OCI-LY3 (cell line): ENCODE data around the gene ADAMTS3.

Source experiments
- H2AFZ ChIP-seq: fragments of 200-600, 300-600 bp; shearing (Covaris generic); 2 replicates; pipeline ENCODE4 v1.6.0; 2014; ENCODE audit warnings: antibody characterized with exemption, low read depth, low read length
- H3K27ac ChIP-seq: fragments of 200-600, 300-600 bp; sonication (generic); 2 replicates; pipeline ENCODE4 v1.5.1; 2014; ENCODE audit warnings: mild to moderate bottlenecking, low read length, moderate library complexity, mixed read lengths
- H3K27me3 ChIP-seq: fragments of 200-600, 300-600 bp; sonication (generic); 2 replicates; pipeline ENCODE4 v1.6.1; 2014; ENCODE audit warnings: low read depth, low read length, mixed read lengths
- H3K36me3 ChIP-seq: fragments of 200-600, 300-600 bp; sonication (generic); replicated peaks from 2 replicates; pipeline ENCODE3; 2014; ENCODE audit warnings: low read depth, low read length, mixed read lengths
- H3K4me1 ChIP-seq: fragments of 300-600, 200-600 bp; sonication (generic); 2 replicates; pipeline ENCODE4 v1.6.1; 2014; ENCODE audit warnings: low read length, mixed read lengths
- H3K4me2 ChIP-seq: fragments of 200-600, 300-600 bp; sonication (generic); 2 replicates; pipeline ENCODE4 v1.6.1; 2014; ENCODE audit warnings: low read length, mixed read lengths
- H3K4me3 ChIP-seq: fragments of 300-600, 200-600 bp; sonication (generic); 2 replicates; pipeline ENCODE4 v1.5.1; 2014; ENCODE audit warnings: antibody characterized with exemption, mild to moderate bottlenecking, low read length, moderate library complexity
- H3K79me2 ChIP-seq: fragments of 300-600, 200-600 bp; shearing (Covaris generic); 2 replicates; pipeline ENCODE4 v1.6.1; 2014; ENCODE audit warnings: mild to moderate bottlenecking, low read length, mixed read lengths
- H3K9ac ChIP-seq: fragments of 300-600, 200-600 bp; shearing (Covaris generic); 2 replicates; pipeline ENCODE4 v1.6.0; 2014; ENCODE audit warnings: mild to moderate bottlenecking, low read length, moderate library complexity
- H3K9me3 ChIP-seq: fragments of 200-600, 300-600 bp; shearing (Covaris generic); 2 replicates; pipeline ENCODE4 v1.6.1; 2014; ENCODE audit warnings: low read length, mixed read lengths; ENCODE audit not compliant: insufficient read depth
- H4K20me1 ChIP-seq: fragments of 200-600, 300-600 bp; sonication (generic); 2 replicates; pipeline ENCODE4 v1.6.1; 2016; ENCODE audit warnings: low read length, mixed read lengths; ENCODE audit not compliant: insufficient read depth
- CTCF ChIP-seq: fragments of 200-600, 300-600 bp; sonication (generic); IDR thresholded peaks from 2 replicates; pipeline ENCODE4 v1.5.1; 2014; ENCODE audit warnings: antibody characterized with exemption, low read length, low read depth
- EZH2phosphoT487 ChIP-seq: fragments of 200-600 bp; shearing (Covaris generic); IDR thresholded peaks from 2 replicates; pipeline ENCODE4 v1.6.1; 2018; ENCODE audit warnings: antibody characterized with exemption, mixed run types, low read depth

Gene ADAMTS3

GRCh38 chr4:72442147-72442546 lies 126.9 kb downstream of the ADAMTS3 start:
- Histone ChIP-seq H3K9ac (no peak overlapping the region), H3K27me3 (no peaks in the 10 kb centered on the region)
- no peak for TF ChIP-seq CTCF
- no peak for TF ChIP-seq EZH2phosphoT487

GRCh38 chr4:72440386-72440785 lies 128.6 kb downstream of the ADAMTS3 start:
- Histone ChIP-seq H3K27me3 (no peaks in the 10 kb centered on the region), H3K27ac (no peak overlapping the region), H3K9me3 (no peaks in the 10 kb centered on the region), H3K4me3 (no peak overlapping the region), H3K36me3 (no peaks in the 10 kb centered on the region), H3K4me2 (no peak overlapping the region), H2AFZ (no peak overlapping the region), H3K9ac (no peak overlapping the region), H3K4me1 (no peaks in the 10 kb centered on the region), H3K79me2 (no peaks in the 10 kb centered on the region), H4K20me1 (no peaks in the 10 kb centered on the region)
- TF ChIP-seq EZH2phosphoT487 = no peak
- TF ChIP-seq CTCF = no peak

More at GRCh38 chr4:72442147-72442546, 126.9 kb downstream of the ADAMTS3 start:
- no peaks in the 10 kb centered on the region for H3K79me2 ChIP-seq
- H3K4me3 ChIP-seq = no peak overlapping the region
- H3K4me1 ChIP-seq = no peaks in the 10 kb centered on the region
- H3K4me2 ChIP-seq = no peak overlapping the region
- H3K27ac ChIP-seq = no peak overlapping the region
- H3K9me3 ChIP-seq = no peaks in the 10 kb centered on the region
- no peaks in the 10 kb centered on the region for H3K36me3 ChIP-seq
- H2AFZ ChIP-seq = no peak overlapping the region
- H4K20me1 ChIP-seq = no peaks in the 10 kb centered on the region

GRCh38 chr4:72432975-72433374 lies 136.0 kb downstream of the ADAMTS3 start:
- no peaks in the 10 kb centered on the region for H3K4me1 ChIP-seq
- no peak overlapping the region for H3K4me2 ChIP-seq
- H3K27me3 ChIP-seq = no peaks in the 10 kb centered on the region
- no peaks in the 10 kb centered on the region for H3K36me3 ChIP-seq
- H3K9ac ChIP-seq = no peak overlapping the region
- H3K9me3 ChIP-seq = no peaks in the 10 kb centered on the region
- TF ChIP-seq CTCF = no peak
- no peak for TF ChIP-seq EZH2phosphoT487
- no peaks in the 10 kb centered on the region for H3K79me2 ChIP-seq
- no peak overlapping the region for H3K27ac ChIP-seq
- H2AFZ ChIP-seq = no peak overlapping the region
- no peak overlapping the region for H3K4me3 ChIP-seq
- no peaks in the 10 kb centered on the region for H4K20me1 ChIP-seq

- Histone ChIP-seq H2AFZ (no peak overlapping the region), H3K27me3 (no peaks in the 10 kb centered on the region), H3K4me2 (no peak overlapping the region), H3K79me2 (no peaks in the 10 kb centered on the region), H3K4me3 (no peak overlapping the region), H3K27ac (no peak overlapping the region), H3K9ac (no peak overlapping the region), H3K36me3 (no peaks in the 10 kb centered on the region), H4K20me1 (no peaks in the 10 kb centered on the region), H3K4me1 (no peaks in the 10 kb centered on the region), H3K9me3 (no peaks in the 10 kb centered on the region)
- TF ChIP-seq EZH2phosphoT487 (no peak), CTCF (no peak)
Measured at GRCh38 chr4:72432282-72432681, 136.7 kb downstream of the ADAMTS3 start.
